Retina (tissue), 1 donor: ENCODE results near the gene AFM.

Experiments used
- DNase-seq: peaks from one replicate; pipeline ENCODE4 v3.0.0-alpha.2; 2016

AFM gene

DNA sequence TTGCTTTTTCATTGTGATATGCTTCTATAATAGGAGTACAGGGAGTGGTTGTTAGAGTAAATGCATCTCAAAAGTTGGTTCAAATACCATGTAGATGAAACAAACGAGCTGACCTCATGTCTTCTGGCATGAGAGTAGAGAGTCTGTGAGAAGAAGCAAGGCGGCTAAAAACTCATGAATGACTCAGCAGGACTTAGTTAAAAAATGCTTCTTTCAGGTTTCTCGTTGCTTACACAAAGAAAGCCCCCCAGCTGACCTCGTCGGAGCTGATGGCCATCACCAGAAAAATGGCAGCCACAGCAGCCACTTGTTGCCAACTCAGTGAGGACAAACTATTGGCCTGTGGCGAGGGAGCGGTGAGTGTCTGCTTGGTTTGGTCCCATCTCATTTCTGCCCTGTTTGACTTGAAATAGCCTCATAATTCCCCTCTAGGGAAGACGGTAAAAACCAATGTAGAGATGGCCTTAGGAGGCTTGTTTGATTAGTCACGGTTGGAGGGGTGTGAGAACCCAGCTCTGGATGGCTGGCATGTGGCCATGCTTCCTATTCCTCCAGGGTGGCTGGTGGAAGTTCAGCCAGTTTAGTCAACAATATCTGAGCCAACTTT lies 31.0 kb upstream of the AFM start:
- DNase-seq = no peak

- DNase-seq = no peak
Observed at GRCh38 chr4:73451404-73451803, 30.1 kb upstream of the AFM start.

- DNase-seq = no peak
Observed at GRCh38 chr4:73451981-73452747, 29.4 kb upstream of the AFM start.

DNA sequence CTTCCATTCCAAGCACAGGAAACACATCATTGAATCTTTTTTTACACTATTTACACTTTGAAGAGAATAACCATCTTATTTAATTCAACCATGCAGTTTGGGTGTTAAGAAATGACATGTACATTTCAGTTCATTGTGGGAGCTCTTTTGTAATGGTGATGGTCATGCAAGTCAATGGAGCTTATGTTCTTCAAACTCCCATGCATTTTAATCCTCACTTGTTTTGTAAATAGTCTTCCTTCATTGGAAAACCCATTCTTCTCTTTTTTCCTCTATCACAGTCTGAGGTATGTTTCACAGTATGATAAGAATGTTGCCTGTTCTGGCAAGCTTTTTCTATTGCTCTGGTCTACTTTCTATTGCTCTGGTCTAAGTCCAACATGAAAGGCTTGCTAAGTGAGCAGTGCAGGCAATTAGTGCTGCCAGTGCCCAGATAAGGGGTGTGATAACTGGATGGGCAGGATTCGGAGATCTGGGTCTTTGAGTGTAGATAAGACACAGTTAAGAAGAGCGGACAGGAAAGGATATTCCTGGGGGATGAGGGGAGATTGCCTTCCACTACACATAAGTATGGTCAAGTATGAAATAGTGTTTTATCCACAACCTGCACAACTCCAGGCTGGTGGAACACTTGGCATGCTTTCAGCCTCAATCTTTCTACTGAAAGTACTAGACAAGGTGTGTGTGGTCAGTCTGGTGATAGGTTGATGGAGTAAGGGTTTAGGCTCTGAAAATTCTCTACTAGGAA lies 28.4 kb upstream of the AFM start:
- DNase-seq = no peak

DNA sequence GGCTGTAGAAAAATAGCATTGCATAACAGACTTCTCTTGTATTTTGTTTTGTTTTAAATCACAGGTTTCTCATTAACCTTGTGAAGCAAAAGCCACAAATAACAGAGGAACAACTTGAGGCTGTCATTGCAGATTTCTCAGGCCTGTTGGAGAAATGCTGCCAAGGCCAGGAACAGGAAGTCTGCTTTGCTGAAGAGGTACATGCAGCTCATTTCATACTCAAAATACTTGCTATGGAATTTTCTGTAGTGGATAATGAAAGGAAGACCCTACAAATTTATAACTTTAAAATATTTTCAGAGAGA lies 27.9 kb upstream of the AFM start:
- DNase-seq = no peak

- no peak for DNase-seq
Observed at GRCh38 chr4:73454920-73455319, 26.6 kb upstream of the AFM start.

DNA sequence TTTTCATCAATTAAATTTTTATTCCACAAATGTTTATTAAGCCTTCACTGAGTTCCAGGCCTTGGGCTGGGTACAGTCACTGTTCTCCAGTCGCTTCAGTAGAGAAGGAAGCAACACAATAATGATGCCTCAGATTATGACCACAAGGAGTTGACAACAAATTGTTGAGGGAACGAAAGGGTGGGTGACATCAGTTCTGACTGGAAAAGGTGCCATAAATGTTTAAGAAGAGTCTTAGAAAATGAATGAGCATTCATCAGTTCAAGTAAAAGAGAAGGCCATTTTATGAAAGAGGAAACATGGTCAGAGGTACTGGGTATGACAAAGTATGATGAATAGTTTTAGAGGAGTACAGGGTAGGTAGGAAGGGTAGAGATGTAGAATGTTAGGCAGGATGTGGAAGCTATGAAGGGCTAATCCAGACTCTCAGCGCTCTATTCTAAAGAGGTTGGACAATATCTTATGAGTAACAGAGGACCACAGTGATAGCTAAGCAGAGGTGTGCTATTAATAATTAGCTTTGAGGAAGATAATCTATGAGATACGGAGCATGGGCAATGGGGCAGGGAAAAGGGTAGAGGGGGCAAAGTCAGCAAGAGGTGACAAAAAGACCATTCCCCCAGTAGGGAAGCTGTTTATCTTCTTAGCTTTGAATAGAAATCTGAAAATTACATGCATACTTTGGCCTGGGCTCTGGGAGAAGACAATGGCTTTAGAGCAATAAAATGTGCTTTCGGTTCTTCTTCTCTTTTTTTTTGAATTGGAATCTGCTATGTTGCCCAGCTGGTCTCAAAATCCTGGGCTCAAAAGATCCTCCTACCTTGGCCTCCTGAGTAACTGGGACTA lies 25.1 kb upstream of the AFM start:
- no peak for DNase-seq

- DNase-seq = no peak
Observed at GRCh38 chr4:73458184-73459047, 23.1 kb upstream of the AFM start.

GRCh38 chr4:73459048-73459421 lies 22.5 kb upstream of the AFM start:
- no peak for DNase-seq

GRCh38 chr4:73460913-73461522 lies 20.5 kb upstream of the AFM start:
- DNase-seq = no peak

DNA sequence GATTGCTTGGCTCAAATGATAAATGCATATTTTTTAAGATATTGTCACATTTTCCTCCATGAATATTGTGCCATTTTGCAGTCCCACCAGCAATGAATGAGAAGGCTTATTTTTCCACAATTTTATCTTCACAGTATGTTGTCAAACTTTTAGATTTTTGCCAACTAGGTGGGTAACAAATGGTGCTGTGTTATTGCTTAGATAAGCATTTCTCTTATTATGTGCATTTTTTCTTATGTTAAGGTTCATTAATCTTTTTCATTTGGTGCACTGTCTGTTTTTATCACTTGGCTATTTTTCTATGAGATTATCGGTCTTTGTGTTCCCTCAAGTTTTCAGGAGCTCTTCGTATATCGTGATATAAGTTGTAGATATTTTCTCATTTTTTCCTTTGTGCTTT lies 13.4 kb upstream of the AFM start:
- DNase-seq = no peak

DNA sequence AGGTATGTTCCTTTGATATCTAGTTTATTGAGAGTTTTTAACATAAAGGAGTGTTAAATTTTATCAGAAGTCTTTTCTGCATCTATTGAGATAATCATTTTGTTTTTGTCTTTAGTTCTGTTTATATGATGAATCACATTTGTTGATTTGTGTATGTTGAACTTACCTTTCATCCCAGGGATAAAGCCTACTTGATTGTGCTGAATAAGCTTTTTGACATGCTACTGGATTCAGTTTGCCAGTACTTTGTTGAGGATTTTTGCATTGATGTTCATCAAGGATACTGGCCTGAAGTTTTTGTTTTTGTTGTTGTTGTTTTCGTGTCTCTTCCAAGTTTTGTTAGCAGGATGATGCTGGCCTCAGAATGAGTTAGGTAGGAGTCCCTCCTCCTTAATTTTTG lies 10.8 kb upstream of the AFM start:
- no peak for DNase-seq

DNA sequence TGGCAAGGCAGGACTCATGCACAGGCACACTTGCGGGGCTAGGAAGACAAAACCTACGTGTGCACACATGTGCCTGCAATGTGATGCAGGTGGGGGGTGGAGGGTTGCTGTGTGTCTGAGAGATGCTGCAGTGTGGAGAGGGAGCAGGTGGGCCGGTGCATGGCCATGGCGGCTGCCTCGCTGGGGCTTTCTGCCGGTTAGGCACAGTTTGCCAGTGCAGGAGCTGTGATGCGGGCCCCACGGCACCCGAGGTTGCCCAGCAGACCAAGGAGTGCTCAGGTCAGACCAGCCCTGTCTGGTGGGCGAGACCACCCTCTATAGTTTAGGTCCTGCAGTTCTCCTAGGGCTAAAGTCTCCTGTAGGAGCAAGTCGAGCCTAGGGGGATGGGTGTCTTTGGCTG lies 4.4 kb upstream of the AFM start:
- no peak for DNase-seq

- no peak for DNase-seq
Observed at GRCh38 chr4:73479323-73479722, 2.2 kb upstream of the AFM start.

GRCh38 chr4:73485085-73485484 lies 3.5 kb downstream of the AFM start:
- DNase-seq = no peak

DNA sequence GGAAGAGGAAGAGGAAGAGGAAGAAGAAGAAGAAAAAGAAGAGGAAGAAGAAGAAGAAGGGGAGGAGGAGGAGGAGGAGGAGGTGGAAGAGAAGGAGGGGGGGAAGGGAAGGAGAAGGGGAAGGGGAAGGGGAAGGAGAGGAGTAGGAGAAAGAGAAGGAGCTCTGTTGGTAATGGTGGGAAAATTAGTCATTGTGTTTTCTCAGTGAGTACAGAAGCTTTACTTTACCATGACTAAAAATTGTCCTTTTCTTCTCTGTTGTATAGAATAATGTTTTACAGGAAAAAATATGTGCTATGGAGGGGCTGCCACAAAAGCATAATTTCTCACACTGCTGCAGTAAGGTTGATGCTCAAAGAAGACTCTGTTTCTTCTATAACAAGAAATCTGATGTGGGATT lies 4.1 kb downstream of the AFM start:
- DNase-seq = no peak

DNA sequence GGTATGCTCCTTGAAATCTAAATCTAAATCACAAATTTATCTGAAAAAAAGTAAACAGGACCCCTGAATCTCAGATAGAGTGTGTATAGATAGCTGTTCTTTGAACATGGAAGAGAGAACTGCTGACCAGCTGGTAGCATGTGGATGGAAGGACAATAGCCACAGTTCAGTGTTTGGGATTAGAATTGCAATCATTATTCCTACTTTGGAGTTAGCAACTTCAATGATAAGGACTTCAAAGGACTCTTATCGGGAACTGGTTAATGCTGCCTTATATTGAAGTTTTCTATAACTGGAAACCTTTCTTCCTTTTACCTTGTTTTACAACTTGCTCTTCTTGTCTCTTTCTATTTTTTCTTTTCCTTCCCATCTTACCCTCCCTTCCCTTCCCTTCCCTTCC lies 5.0 kb downstream of the AFM start:
- no peak for DNase-seq

DNA sequence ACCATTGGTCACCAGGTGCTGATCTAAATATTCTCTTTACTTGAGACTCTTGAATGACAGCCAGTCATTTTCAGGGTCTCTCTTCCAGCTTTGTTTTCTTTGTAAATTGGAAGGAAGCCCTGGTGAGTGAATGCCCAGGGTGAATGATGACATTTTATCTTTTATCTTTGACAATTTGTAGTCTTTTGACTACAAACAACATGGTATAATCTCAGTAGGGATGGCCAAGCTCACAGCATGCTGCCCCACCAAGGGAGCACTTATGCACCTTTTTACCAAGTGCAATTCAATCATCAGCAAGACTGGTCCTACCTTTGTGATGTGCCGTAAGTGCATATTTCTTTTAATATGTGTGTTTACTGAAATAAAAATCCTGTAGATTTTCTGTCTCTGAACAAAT lies 5.7 kb downstream of the AFM start:
- DNase-seq = no peak

DNA sequence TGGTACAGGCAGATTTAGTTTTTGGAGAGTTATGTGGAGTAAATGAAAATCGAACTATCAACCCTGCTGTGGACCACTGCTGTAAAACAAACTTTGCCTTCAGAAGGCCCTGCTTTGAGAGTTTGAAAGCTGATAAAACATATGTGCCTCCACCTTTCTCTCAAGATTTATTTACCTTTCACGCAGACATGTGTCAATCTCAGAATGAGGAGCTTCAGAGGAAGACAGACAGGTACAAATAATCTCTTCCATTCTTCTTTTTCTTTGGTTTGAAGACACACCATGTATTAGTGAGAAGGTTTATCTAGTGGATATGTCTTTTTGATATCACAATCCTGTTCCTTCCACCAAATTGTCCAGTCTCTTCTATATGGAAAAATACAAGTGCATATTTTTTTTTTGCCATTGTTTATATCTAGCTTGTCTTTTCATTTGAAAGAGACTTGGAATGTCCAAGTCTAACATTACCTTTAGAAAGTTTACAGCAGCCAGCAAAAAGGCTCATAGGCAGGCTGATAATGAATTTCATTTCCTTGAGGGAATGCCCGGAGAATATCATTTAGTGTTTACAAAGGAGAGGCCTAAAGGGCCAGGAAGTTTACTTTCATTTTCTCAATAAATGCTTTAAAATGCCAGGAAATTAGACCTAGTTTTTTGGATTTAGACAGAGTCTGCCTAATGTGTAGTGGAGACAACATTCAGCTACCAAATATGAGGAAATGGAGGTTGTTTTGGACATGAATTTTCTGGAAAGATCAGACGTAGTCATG lies 18.6 kb downstream of the AFM start:
- no peak for DNase-seq

- no peak for DNase-seq
Observed at GRCh38 chr4:73501664-73502265, 20.2 kb downstream of the AFM start.

DNA sequence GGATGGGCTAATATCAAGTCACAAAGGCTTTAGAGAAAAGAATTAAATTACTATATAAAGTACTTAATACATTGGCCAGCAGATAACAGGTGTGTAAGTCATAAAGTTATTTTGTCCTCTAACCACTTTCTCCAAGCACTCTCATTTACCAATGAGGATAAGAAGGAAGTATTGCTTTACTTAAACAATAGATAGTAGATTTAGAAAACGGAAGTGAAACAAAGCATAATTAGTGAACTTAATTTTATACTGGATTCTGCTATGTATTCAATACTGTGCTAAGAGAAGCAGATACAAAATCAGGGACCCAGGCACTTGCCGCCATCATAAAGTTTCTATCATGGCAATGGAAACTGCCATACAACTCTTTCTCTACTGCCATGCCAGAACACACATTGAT lies 24.0 kb downstream of the AFM start:
- DNase-seq = no peak
